Caco-2 (cell line): ENCODE measurements around the gene TBXAS1. TPM values are rescaled to one million over a fixed set of nuclear protein-coding genes. Genes with fewer than 3 reads are reported as not detected.

Experiments
- BruUV-seq: library from RNA; stranded (reverse); fragments of 400-500 nt; replicated peaks from 2 replicates; lab custom pipeline; 2021; lab: Mats Ljungman, UMichigan
- CTCF ChIA-PET: fragments of 300-600 bp; sonication (Branson Sonifier 250); formaldehyde crosslinking; loops from one replicate; lab custom pipeline; 2022; ENCODE audit warnings: antibody characterized with exemption; lab: Charles Lee
- POLR2A ChIA-PET: fragments of 300-600 bp; sonication (Branson Sonifier 250); formaldehyde crosslinking; loops from one replicate; lab custom pipeline; 2022; ENCODE audit warnings: antibody characterized with exemption; lab: Charles Lee
- DNase-seq, 2 experiments: peaks; one replicate each; pipeline versions ENCODE4 v3.0.0 to v3.0.0-alpha.2; 2020 to 2022
- H3K27me3 ChIP-seq: replicated peaks from 2 replicates; pipeline ENCODE4 v1.6.0; 2011; ENCODE audit warnings: low read length; ENCODE audit not compliant: control insufficient read depth, insufficient read depth
- H3K36me3 ChIP-seq: 2 replicates; pipeline ENCODE4 v1.5.1; 2011; ENCODE audit warnings: low read length; ENCODE audit not compliant: control insufficient read depth, insufficient read depth
- H3K4me1 ChIP-seq: fragments of 250-450 bp; sonication (Bioruptor Pico); 2 replicates; pipeline ENCODE4 v1.5.1; 2020; ENCODE audit warnings: mild to moderate bottlenecking
- H3K4me3 ChIP-seq: 2 replicates; pipeline ENCODE4 v1.5.1; 2011; ENCODE audit warnings: low read depth, mild to moderate bottlenecking, control low read depth, low read length
- H3K9me3 ChIP-seq: fragments of 250-450 bp; sonication (Bioruptor Pico); 2 replicates; pipeline ENCODE4 v1.5.1; 2020; ENCODE audit warnings: mild to moderate bottlenecking, moderate library complexity
- H3K27ac Mint-ChIP-seq: one replicate; pipeline ENCODE4 v1.8.0; 2022; ENCODE audit warnings: mixed read lengths; ENCODE audit not compliant: unreplicated experiment
- H3K27me3 Mint-ChIP-seq: one replicate; pipeline ENCODE4 v1.8.0; 2022; ENCODE audit warnings: mixed read lengths; ENCODE audit not compliant: insufficient read depth, unreplicated experiment
- H3K36me3 Mint-ChIP-seq: one replicate; pipeline ENCODE4 v1.8.0; 2022; ENCODE audit warnings: mild to moderate bottlenecking, mixed read lengths; ENCODE audit not compliant: insufficient read depth, unreplicated experiment
- H3K4me1 Mint-ChIP-seq: one replicate; pipeline ENCODE4 v1.8.0; 2022; ENCODE audit warnings: low read depth, mixed read lengths; ENCODE audit not compliant: unreplicated experiment
- H3K4me3 Mint-ChIP-seq: one replicate; pipeline ENCODE4 v1.8.0; 2022; ENCODE audit warnings: mild to moderate bottlenecking, moderate library complexity, mixed read lengths; ENCODE audit not compliant: unreplicated experiment
- H3K9me3 Mint-ChIP-seq: one replicate; pipeline ENCODE4 v1.8.0; 2022; ENCODE audit warnings: mixed read lengths; ENCODE audit not compliant: unreplicated experiment
- intact Hi-C: fragments of 100-400 bp; cut with micrococcal nuclease; formaldehyde crosslinking; loops from one replicate; pipeline ENCODE4 v1.10.0; 2022; ENCODE audit not compliant: unreplicated experiment
- total RNA-seq: library from RNA; stranded (reverse); gene quantifications from 2 replicates; pipeline ENCODE4 v1.2.3, GENCODE V29; 2022
- TF ChIP-seq, protein P1 (sequence below), 2 experiments: fragments of 200-600 bp in 1 of 2; IDR thresholded peaks; 1 replicate in 1 of 2; 2 replicates in 1 of 2; pipeline versions ENCODE4 v1.5.1 to v1.8.0; 2011 to 2022; ENCODE audit warnings: antibody characterized with exemption in 1 of 2, control low read depth in 1 of 2, inconsistent platforms in 1 of 2, low read depth in 1 of 2, low read length in 1 of 2, mild to moderate bottlenecking in 1 of 2, moderate library complexity in 1 of 2; ENCODE audit not compliant: insufficient read depth in 1 of 2, severe bottlenecking in 1 of 2, unreplicated experiment in 1 of 2

TBXAS1 gene
- total RNA-seq, 1 experiment from 2014 or later = 1.6 TPM

DNA sequence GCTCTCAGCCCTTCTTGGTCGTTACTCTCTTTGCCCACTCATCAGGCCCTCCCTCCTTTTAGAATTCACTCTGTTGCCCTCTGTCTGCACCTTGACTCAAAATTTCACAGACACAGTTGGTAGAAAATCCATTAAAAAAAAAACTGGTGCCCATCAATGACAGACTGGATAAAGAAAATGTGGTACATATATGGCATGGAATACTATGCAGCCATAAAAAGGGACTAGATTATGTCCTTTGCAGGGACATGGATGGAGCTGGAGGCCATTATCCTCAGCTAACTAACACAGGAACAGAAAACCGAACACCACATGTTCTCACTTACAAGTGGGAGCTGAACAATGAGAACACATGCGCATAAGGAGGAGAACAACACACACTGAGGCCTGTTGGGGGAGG, 118.0 kb downstream of the TBXAS1 start:
- H3K27me3 ChIP-seq = no peaks in the 10 kb centered on the region; the same call in 1 of the 2 replicates
- ChIA-PET POLR2A (no interaction called here), CTCF (no interaction called here)
- H3K9me3 Mint-ChIP-seq = no peaks in the 10 kb centered on the region
- H3K4me1 Mint-ChIP-seq = peaks cover 5% of the 10 kb centered on the region
- no peaks in the 10 kb centered on the region for H3K9me3 ChIP-seq
- no peaks in the 10 kb centered on the region for H3K36me3 ChIP-seq
- TF ChIP-seq, protein P1, sequence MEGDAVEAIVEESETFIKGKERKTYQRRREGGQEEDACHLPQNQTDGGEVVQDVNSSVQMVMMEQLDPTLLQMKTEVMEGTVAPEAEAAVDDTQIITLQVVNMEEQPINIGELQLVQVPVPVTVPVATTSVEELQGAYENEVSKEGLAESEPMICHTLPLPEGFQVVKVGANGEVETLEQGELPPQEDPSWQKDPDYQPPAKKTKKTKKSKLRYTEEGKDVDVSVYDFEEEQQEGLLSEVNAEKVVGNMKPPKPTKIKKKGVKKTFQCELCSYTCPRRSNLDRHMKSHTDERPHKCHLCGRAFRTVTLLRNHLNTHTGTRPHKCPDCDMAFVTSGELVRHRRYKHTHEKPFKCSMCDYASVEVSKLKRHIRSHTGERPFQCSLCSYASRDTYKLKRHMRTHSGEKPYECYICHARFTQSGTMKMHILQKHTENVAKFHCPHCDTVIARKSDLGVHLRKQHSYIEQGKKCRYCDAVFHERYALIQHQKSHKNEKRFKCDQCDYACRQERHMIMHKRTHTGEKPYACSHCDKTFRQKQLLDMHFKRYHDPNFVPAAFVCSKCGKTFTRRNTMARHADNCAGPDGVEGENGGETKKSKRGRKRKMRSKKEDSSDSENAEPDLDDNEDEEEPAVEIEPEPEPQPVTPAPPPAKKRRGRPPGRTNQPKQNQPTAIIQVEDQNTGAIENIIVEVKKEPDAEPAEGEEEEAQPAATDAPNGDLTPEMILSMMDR (IDR thresholded peaks at IDR 0.05; ENCODE audit: insufficient read depth in 1 of 2, low read depth in 1 of 2, low read length in 1 of 2, severe bottlenecking in 1 of 2, unreplicated experiment in 1 of 2) = no peak
- no peak overlapping the region for H3K4me3 Mint-ChIP-seq
- no peak overlapping the region for H3K4me3 ChIP-seq
- BruUV-seq = no TSS peak
- intact Hi-C loops = no loop called here
- H3K36me3 Mint-ChIP-seq = no peaks in the 10 kb centered on the region
- H3K27ac Mint-ChIP-seq = no peak overlapping the region
- no peak for DNase-seq
- H3K4me1 ChIP-seq = 0 out of 2 replicates have a peak, but pooled peaks cover 4% of the 10 kb centered on the region
- peaks cover 7% of the 10 kb centered on the region for H3K27me3 Mint-ChIP-seq

DNA sequence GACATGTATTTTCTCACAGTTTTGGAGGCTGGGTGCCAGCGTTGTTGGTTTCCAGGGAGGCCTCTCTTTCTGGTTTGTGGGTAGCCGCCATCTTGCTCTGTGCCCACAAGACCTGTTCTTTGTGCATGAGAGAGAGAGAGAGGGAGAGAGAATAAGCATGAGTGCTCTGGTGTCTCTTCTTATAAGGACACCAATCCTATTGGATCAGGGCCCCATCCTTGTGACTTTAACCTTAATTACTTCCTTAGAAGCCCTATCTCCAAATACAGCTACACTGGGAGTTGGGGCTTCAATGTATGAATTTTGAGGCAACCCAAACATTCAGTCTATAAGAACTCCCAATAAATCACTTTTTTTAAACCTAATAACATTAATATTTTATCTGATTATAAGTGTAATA, 119.1 kb downstream of the TBXAS1 start:
- H3K36me3 ChIP-seq = no peaks in the 10 kb centered on the region
- H3K9me3 ChIP-seq = no peaks in the 10 kb centered on the region
- 0 out of 2 replicates have a peak, but pooled peaks cover 4% of the 10 kb centered on the region for H3K4me1 ChIP-seq
- BruUV-seq = no TSS peak
- Mint-ChIP-seq H3K27me3 (peaks cover 7% of the 10 kb centered on the region), H3K4me1 (peaks cover 5% of the 10 kb centered on the region), H3K9me3 (no peaks in the 10 kb centered on the region), H3K36me3 (no peaks in the 10 kb centered on the region), H3K4me3 (no peak overlapping the region), H3K27ac (no peak overlapping the region)
- no peak for DNase-seq
- ChIA-PET CTCF (no interaction called here), POLR2A (no interaction called here)
- H3K27me3 ChIP-seq = no peaks in the 10 kb centered on the region; the same call in 1 of the 2 replicates
- intact Hi-C loops = no loop called here
- H3K4me3 ChIP-seq = no peak overlapping the region
- TF ChIP-seq, protein P1 (IDR thresholded peaks at IDR 0.05; ENCODE audit: insufficient read depth in 1 of 2, low read depth in 1 of 2, low read length in 1 of 2, severe bottlenecking in 1 of 2, unreplicated experiment in 1 of 2) = no peak

DNA sequence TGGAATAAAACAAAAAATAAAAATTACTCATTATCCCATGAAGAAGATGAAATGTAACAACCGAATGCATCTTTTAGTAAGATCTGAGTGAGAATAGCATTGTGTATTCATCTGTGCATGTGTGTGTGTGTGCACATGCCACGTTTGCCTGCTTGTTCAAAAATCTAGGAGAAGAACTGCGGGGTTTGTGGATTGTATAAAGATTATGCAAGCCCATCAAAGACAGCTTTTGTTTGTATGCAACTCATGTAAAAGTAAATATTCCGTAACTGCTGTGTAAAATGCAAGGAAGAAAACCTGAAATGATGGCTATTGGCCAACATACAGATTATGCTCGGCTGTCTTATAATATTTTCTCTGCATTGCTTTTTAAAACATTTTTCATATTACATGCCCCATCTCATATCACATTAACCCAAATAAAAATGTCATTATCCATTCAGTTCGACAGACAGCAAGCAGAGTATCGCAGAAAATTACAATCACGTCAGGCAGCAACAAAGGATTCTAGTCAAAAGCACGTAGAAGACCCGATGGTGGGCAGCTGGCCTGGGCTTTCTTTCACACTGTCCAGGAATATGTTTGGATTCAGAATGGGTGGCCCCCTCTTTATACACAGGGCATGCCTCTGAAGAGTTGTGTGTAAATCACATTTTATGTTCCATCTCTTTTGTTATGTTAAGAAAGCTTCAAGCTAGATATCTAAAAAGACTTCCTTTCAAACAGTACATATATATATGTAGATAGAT, 119.7 kb downstream of the TBXAS1 start:
- Mint-ChIP-seq H3K27ac (no peak overlapping the region), H3K27me3 (peaks cover 4% of the 10 kb centered on the region), H3K36me3 (no peaks in the 10 kb centered on the region), H3K4me3 (no peak overlapping the region), H3K9me3 (no peaks in the 10 kb centered on the region), H3K4me1 (peaks cover 5% of the 10 kb centered on the region)
- no TSS peak for BruUV-seq
- Histone ChIP-seq H3K4me3 (no peak overlapping the region), H3K4me1 (0 out of 2 replicates have a peak, but pooled peaks cover 4% of the 10 kb centered on the region), H3K36me3 (no peaks in the 10 kb centered on the region), H3K9me3 (no peaks in the 10 kb centered on the region), H3K27me3 (no peaks in the 10 kb centered on the region)
- DNase-seq = no peak
- TF ChIP-seq, protein P1 (IDR thresholded peaks at IDR 0.05; ENCODE audit: insufficient read depth in 1 of 2, low read depth in 1 of 2, low read length in 1 of 2, severe bottlenecking in 1 of 2, unreplicated experiment in 1 of 2) = no peak
- ChIA-PET CTCF (no interaction called here), POLR2A (no interaction called here)
- intact Hi-C loops = no loop called here
